22Rv1 (cell line): Measurements from ENCODE around the gene GATA6.

Experiments used
- CTCF ChIP-seq: fragments of 450-650 bp; IDR thresholded peaks from 2 replicates; pipeline ENCODE4 v1.5.1; 2017; ENCODE audit warnings: mild to moderate bottlenecking
- ZFX ChIP-seq: fragments of 450-650 bp; IDR thresholded peaks from 2 replicates; pipeline ENCODE4 v1.6.1; 2017; ENCODE audit warnings: antibody characterized with exemption, borderline replicate concordance

DNA sequence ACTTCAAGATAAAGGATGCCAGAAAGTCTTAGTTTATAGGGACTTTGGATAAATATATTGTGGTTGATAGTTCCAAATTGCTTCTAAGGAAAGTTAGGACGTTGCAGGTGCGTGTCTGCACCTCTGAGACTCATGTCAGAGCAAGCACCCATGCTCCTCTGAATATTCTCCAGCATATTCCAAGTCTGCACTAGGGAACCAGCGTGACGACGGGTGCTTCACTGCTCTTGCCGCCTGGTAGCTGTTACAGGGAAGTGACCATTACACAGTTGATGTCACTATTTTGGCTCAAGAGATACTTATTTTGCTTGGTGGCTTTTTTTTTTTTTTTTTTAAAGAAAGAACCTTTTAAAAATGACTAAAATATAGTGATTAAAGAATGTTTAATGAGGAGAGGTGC, 35.6 kb downstream of the GATA6 start:
- TF ChIP-seq CTCF (no peak), ZFX (no peak)
